ENCODE data around the gene CMIP.

DNA sequence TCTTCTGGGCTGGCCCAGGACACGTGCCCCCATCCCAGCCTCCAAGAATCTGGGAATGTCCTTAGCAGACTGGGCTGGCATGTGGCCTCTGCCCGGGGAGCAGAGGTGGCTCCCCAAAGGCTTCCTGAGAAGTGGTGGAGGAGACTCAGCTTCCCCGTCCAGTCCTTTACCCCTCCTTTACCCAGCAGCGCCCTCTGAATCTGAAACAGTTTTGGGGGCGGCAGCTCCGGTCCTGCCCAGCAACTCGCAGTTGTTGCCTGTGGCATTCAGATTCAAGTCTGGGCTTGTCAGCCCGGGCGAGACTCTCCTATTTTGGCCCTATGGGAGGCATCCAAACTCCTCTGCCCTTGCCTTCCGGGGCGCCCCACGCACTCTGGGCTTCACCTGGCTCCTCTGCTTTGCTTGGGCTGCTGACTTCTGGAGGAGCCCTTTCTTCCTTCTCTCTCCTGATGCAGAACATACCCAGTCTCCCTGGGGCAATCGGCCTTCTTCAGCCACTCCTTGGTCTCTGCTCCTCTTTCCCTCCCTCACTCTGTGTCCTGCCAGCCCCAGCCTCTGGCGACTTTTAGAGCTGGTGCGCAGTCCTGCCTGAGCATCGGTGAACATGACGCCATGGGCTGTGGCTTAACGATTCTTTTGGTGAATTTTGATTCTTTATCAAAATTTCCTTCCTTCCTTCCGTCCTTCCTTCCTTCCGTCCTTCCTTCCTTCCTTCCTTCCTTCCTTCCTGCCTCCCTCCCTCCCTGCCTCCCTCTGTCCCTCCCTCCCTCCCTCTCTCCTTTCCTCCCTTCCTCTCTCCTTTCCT is 55.2 kb downstream of the CMIP start:
- TF ChIP-seq, protein P1, sequence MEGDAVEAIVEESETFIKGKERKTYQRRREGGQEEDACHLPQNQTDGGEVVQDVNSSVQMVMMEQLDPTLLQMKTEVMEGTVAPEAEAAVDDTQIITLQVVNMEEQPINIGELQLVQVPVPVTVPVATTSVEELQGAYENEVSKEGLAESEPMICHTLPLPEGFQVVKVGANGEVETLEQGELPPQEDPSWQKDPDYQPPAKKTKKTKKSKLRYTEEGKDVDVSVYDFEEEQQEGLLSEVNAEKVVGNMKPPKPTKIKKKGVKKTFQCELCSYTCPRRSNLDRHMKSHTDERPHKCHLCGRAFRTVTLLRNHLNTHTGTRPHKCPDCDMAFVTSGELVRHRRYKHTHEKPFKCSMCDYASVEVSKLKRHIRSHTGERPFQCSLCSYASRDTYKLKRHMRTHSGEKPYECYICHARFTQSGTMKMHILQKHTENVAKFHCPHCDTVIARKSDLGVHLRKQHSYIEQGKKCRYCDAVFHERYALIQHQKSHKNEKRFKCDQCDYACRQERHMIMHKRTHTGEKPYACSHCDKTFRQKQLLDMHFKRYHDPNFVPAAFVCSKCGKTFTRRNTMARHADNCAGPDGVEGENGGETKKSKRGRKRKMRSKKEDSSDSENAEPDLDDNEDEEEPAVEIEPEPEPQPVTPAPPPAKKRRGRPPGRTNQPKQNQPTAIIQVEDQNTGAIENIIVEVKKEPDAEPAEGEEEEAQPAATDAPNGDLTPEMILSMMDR (conservative IDR thresholded peaks at IDR 0.05 in 1 of 2, IDR thresholded peaks at IDR 0.05 in 1 of 2; ENCODE audit: extremely low read depth in 1 of 2, insufficient read depth in 1 of 2, low read depth in 1 of 2, low read length in 2 of 2), result no peak
- no peak for TF ChIP-seq EZH2 (IDR thresholded peaks at IDR 0.05; ENCODE audit: borderline replicate concordance, low read length)
